ENCODE measurements around the gene METTL1. TPM values are rescaled to one million over a fixed set of nuclear protein-coding genes. Genes with fewer than 3 reads are reported as not detected.

Gene METTL1
- total RNA-seq, 1 donor from 2014 or later: 14.4 TPM

DNA sequence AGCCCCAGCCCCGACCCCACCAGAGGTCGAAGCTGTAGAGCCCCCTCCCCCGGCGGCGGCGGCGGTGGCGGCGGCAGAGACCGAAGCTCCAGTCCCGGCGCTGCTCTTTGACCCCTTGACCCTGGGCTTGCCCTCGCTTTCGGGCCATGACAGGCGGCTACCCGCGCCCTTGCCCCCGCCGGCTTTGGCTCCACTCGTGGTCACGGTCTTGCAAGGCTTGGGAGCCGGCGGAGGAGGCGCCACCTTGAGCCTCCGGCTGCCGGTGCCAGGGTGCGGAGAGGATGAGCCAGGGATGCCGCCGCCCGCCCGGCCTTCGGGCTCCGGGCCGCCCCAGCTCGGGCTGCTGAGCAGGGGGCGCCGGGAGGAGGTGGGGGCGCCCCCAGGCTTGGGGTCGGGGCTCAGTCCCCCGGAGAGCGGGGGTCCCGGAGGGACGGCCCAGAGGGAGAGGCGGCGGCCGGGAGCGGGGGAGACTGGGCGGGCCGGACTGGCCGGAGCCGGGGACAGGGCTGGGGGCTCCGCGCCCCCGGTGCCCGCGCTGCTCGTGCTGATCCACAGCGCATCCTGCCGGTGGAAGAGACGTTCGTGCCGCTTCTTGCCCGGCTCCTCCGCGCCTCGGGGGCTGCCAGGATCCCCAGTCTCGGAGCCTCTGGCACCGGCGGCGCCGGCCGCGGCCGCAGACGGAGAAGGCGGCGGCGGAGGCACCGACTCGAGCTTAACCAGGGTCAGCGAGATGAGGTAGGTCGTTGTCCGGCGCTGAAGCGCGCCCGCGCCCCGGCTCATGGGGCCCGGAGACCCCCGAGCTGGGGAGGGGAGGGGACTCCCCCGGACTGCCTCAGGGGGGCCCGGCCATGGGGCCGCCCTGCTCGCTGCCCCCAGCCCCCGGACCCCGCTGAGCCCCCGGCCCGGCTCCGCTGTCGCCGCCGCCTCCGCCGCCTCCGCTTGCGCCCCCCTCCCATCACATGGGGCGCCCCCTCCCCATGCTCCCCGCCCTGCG, 34.1 kb downstream of the METTL1 start:
- no peaks in the 10 kb centered on the region for H3K9me3 ChIP-seq
- ATAC-seq: peak in 1 of 2 donors; percentile 4
- H3K4me1 ChIP-seq: peaks cover 42% of the 10 kb centered on the region
- peaks cover 64% of the 10 kb centered on the region for H3K27me3 ChIP-seq (ENCODE audit: low read depth)
- H3K36me3 ChIP-seq: peaks cover 2% of the 10 kb centered on the region
- H3K27ac ChIP-seq: no peak overlapping the region
- intact Hi-C loops (cut with DNase I): no loop called here
- peak overlapping the region; percentile 38 for H3K4me3 ChIP-seq
- TF ChIP-seq, protein P1, sequence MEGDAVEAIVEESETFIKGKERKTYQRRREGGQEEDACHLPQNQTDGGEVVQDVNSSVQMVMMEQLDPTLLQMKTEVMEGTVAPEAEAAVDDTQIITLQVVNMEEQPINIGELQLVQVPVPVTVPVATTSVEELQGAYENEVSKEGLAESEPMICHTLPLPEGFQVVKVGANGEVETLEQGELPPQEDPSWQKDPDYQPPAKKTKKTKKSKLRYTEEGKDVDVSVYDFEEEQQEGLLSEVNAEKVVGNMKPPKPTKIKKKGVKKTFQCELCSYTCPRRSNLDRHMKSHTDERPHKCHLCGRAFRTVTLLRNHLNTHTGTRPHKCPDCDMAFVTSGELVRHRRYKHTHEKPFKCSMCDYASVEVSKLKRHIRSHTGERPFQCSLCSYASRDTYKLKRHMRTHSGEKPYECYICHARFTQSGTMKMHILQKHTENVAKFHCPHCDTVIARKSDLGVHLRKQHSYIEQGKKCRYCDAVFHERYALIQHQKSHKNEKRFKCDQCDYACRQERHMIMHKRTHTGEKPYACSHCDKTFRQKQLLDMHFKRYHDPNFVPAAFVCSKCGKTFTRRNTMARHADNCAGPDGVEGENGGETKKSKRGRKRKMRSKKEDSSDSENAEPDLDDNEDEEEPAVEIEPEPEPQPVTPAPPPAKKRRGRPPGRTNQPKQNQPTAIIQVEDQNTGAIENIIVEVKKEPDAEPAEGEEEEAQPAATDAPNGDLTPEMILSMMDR (IDR thresholded peaks at IDR 0.05): peak; percentile 31
- no peak for DNase-seq

DNA sequence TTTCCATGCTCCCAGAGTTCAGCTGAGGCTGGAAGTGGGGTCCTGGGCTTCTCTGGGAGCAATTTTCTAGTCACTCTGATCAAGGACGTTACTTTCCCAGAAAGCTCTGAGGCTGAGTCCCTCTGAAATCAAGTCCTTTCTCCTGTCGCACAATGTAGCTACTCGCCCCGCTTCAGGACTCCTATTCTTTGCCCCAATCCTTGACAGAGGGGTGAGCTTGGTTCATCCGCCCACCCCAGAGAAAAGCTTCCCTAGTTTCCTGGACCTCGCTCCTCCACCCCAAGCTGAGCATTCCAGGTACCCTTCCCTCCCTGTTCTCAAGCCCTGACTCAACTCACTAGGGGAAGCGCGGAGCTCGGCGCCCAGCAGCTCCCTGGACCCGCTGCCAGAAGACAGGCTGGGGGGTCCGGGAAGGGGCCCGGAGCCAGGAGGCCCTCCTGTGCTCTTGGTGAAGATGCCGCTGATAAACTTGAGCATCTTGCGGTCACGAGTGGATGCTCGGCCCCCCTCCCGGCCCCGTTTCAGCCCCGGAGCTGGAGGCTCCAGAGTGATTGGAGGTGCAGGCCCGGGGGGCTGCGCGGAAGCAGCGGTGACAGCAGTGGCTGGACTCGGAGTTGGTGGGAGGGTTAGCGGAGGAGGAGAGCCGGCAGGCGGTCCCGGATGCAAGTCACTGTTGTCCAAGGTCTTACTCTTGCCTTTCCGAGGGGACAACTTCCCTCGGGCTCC, 35.0 kb downstream of the METTL1 start:
- H3K4me3 ChIP-seq: no peak overlapping the region
- H3K4me1 ChIP-seq: peaks cover 42% of the 10 kb centered on the region
- peaks cover 67% of the 10 kb centered on the region for H3K27me3 ChIP-seq (ENCODE audit: low read depth)
- H3K9me3 ChIP-seq: no peaks in the 10 kb centered on the region
- no peak for ATAC-seq
- H3K27ac ChIP-seq: no peak overlapping the region
- TF ChIP-seq, protein P1 (IDR thresholded peaks at IDR 0.05): no peak
- H3K36me3 ChIP-seq: peaks cover 3% of the 10 kb centered on the region
- no peak for DNase-seq
- intact Hi-C loops (cut with DNase I): no loop called here

GRCh38 chr12:57735952-57736740, 35.8 kb downstream of the METTL1 start:
- TF ChIP-seq, protein P1 (IDR thresholded peaks at IDR 0.05): no peak
- H3K27ac ChIP-seq: no peak overlapping the region
- DNase-seq (no peak), ATAC-seq (peak in 1 of 2 donors; percentile 3)
- intact Hi-C loops (cut with DNase I): no loop called here
- H3K4me1 ChIP-seq: peaks cover 42% of the 10 kb centered on the region
- peaks cover 9% of the 10 kb centered on the region for H3K36me3 ChIP-seq
- H3K9me3 ChIP-seq: no peaks in the 10 kb centered on the region
- peaks cover 65% of the 10 kb centered on the region for H3K27me3 ChIP-seq (ENCODE audit: low read depth)
- H3K4me3 ChIP-seq: peak overlapping the region; percentile 28

DNA sequence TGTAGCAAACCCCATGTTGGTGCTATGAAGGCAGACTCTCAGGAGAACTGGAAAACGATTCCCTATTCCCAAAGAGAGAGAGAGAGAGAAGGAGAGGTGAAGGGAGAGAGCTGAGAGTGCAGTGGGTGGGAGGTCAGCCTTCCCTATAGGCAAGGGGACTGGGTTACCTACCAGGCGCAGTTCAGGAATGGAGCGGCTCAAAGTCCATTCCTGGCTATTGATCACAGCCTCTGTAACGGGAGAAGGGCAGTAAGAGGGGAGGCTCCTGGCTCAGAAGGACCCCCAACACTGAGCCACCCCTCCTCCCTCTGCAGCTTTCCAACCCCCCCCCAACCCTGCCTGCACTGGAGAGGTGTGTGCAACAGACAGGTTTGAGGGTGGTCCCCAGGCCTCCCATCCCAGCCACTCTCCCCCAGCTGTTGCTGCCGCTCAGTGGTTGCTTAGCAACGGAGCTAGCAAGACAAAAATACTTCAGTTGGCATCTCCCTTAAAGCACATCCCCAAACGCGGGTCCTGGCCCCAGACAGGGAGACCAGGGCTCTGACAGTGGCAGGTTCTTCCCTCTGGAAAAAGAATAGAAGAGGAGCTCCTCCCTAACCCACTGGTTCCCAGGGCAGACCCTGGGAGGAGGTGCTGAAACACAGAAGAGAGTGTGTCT, 36.6 kb downstream of the METTL1 start:
- Histone ChIP-seq H3K27ac (no peak overlapping the region), H3K4me1 (peaks cover 36% of the 10 kb centered on the region), H3K4me3 (no peak overlapping the region), H3K9me3 (no peaks in the 10 kb centered on the region), H3K36me3 (peaks cover 9% of the 10 kb centered on the region), H3K27me3 (ENCODE audit: low read depth) (peaks cover 66% of the 10 kb centered on the region)
- ATAC-seq (no peak), DNase-seq (no peak)
- intact Hi-C loops (cut with DNase I): no loop called here
- TF ChIP-seq, protein P1 (IDR thresholded peaks at IDR 0.05): no peak

Data from lower lobe of right lung (tissue), 2 donors.